Measurements from ENCODE around the gene CACNA1D.

Gene CACNA1D

GRCh38 chr3:53740956-53741355 is 246.5 kb downstream of the CACNA1D start:
- no peak for DNase-seq (ENCODE audit: low read depth in 2 of 2, low spot score in 1 of 2)

GRCh38 chr3:53744351-53744750 is 249.9 kb downstream of the CACNA1D start:
- no peak for DNase-seq (ENCODE audit: low read depth in 2 of 2, low spot score in 1 of 2)

DNA sequence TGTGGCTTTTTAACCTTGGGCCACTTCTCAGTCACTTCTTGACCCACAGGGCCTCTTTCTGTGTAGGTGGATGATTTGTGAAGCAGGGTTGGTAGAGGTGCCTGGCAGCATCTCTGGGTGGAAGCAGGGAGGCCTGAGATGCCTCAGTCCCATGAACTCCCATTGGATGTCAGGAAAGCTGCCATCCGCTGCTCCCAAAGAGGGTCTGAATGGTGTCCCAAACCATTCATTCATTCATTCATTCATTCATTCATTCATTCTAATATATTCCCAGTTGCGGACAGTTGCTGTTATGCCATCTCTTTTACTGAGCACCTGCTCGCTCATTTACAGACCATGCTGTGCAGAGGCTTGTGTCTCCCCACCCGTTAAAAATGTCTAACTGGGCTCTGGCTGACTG is 253.1 kb downstream of the CACNA1D start:
- DNase-seq (ENCODE audit: low read depth in 2 of 2, low spot score in 1 of 2): no peak

GRCh38 chr3:53748512-53749271 is 254.3 kb downstream of the CACNA1D start:
- DNase-seq (ENCODE audit: low read depth in 2 of 2, low spot score in 1 of 2): no peak

DNA sequence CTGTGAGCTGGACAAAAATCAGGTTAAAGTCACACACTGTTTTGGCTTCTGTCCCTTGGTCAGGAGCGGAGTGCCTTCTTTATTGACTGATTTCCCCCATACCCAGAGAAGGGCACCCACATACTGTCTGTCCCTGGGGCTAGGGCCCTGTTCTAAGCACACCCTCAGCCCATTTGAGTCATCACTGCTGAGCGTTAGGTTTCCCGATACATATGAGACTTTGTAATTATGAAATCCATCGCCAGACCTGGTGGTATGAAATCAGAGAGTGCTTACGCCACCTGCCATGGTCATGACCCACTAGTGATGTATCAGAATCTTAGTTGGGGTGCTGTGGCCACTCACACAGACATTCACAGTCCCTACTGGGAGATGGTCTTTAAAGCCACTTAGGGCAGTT is 255.0 kb downstream of the CACNA1D start:
- no peak for DNase-seq (ENCODE audit: low read depth in 2 of 2, low spot score in 1 of 2)

DNA sequence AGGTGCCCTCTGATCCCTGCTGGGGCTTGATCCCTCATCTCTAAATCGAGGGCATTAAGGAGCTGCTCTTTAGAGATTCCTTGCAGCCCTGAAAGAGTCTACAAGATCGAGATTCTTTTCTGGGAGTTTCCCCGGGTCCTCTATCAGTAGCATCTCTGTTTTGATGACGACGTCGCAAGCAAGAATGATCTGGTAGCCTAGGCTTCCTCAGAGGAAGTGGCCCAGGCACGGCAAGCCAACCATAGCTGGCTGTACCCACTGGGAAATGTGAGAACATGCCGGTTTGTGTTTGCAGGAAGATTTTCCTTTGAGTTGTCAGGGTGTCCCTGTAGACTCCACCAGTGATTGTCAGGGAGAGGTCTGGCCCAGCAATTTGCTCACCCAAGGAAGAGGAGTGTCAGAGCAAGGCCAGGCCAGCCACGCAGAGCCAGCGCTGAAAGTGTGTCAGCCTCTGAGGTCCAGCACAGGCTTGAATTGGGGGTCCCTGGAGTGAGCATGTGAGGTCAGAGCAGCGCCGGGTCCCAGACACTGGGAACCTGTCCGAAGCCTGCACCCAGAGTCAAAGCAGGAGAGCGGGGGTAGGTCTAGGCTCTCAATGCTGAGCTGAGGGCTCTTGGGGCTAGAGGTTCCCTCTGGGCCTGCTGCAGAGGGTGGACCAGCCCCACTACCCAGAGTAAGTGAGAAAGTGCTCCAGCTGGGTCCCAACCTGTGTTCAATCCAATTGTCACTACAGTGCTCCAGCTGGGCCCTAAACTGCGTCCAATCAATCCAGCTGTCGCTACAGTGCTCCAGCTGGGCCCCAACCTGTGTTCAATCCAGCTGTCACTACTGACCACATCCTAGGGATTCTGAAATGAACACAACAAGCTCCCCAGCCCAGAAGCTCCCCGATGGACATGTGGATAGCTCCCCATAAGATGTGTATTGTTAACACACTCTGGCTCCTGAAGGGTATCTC is 256.1 kb downstream of the CACNA1D start:
- DNase-seq (ENCODE audit: low read depth in 2 of 2, low spot score in 1 of 2): no peak

GRCh38 chr3:53753518-53754183 is 259.2 kb downstream of the CACNA1D start:
- DNase-seq (ENCODE audit: low read depth in 2 of 2, low spot score in 1 of 2): no peak

DNA sequence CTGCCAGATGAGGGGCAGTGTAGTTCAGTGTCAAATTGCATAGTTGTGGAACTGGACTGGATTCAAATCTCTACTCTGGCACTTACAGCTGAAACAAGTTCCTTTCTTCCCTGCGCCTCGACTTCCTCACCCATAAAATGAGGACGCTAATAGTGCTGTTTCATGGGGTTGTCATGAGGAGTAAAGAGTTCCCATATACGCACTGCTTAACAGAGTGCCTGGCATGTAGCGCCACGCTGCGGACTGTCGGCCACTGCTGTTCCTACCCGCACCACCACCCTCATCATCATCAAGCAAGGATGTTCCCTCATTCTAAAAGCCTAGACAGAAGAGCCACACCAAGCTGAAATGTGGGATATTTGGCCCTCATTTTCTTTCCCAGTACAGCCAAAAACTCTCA is 259.9 kb downstream of the CACNA1D start:
- no peak for DNase-seq (ENCODE audit: low read depth in 2 of 2, low spot score in 1 of 2)

- DNase-seq (ENCODE audit: low read depth in 2 of 2, low spot score in 1 of 2): no peak
These were observed 264.4 kb downstream of the CACNA1D start for GRCh38 chr3:53758846-53759245.

- no peak for DNase-seq (ENCODE audit: low read depth in 2 of 2, low spot score in 1 of 2)
These were observed 268.9 kb downstream of the CACNA1D start for GRCh38 chr3:53763353-53763752.

- DNase-seq (ENCODE audit: low read depth in 2 of 2, low spot score in 1 of 2): no peak
These were observed 269.8 kb downstream of the CACNA1D start for GRCh38 chr3:53764026-53764775.

GRCh38 chr3:53765753-53766152 is 271.3 kb downstream of the CACNA1D start:
- no peak for DNase-seq (ENCODE audit: low read depth in 2 of 2, low spot score in 1 of 2)

DNA sequence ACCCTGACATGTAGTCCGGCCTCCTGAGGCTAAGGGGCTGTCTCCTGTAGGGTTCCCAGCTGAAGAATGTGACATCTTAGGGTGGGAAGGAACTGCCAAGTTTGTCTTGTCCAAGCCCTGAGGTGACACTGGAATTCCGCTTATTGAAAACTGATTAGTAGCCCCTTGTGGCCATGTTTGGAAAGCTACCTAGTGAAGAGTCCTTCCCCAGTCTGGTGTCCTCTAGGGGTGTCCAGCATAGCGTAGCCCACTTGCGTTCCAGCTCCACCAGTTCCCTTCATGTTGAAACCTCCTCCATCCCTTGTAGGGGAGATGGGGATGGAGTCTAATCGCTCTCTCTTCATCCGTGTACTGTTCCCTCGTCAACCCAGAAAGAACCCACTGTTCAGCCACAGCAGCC is 272.3 kb downstream of the CACNA1D start:
- DNase-seq (ENCODE audit: low read depth in 2 of 2, low spot score in 1 of 2): no peak

GRCh38 chr3:53768478-53769459 is 274.4 kb downstream of the CACNA1D start:
- DNase-seq (ENCODE audit: low read depth in 2 of 2, low spot score in 1 of 2): no peak

- DNase-seq (ENCODE audit: low read depth in 2 of 2, low spot score in 1 of 2): no peak
These were observed 278.2 kb downstream of the CACNA1D start for GRCh38 chr3:53772562-53772961.

- no peak for DNase-seq (ENCODE audit: low read depth in 2 of 2, low spot score in 1 of 2)
These were observed 278.6 kb downstream of the CACNA1D start for GRCh38 chr3:53773021-53773436.

- DNase-seq (ENCODE audit: low read depth in 2 of 2, low spot score in 1 of 2): no peak
These were observed 279.4 kb downstream of the CACNA1D start for GRCh38 chr3:53773611-53774368.

GRCh38 chr3:53774414-53774813 is 280.0 kb downstream of the CACNA1D start:
- DNase-seq (ENCODE audit: low read depth in 2 of 2, low spot score in 1 of 2): no peak

DNA sequence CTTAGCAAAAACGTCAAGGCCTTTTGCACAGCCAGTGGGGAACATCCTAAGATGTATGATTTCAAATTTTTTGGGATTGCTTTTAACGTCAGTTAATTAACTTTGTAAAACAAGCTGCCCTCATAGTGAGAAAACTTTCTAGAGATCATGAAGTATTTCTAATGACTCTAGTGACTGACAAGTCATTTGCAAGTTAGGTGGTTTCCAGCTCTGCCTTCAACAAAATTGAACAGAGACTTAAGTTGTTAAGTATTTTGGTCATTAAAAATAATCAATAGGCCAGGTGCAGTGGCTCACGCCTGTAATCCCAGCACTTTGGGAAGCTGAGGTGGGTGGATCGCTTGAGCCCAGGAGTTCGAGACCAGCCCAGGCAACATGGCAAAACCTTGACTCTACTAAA is 280.6 kb downstream of the CACNA1D start:
- DNase-seq (ENCODE audit: low read depth in 2 of 2, low spot score in 1 of 2): no peak

Data from stimulated activated CD8-positive, alpha-beta memory T cell treated with anti-CD3 and anti-CD28 coated beads, Interleukin-4, amount 100 ng/mL, for 4 hours (primary cell).